Hypothalamus (tissue), 51 donors: ENCODE results near the gene TUBA1C.

ENCODE experiments used
- DNase-seq, 51 donors: peaks; one replicate each; lab custom pipeline; 2025; lab: John Stamatoyannopoulos, UW

Gene TUBA1C

GRCh38 chr12:49264873-49265792 is at the start of gene TUBA1C:
Gene TUBA1C, plus strand, starts transcription at chr12:49265082. Its CDS starts 100 bp downstream, at chr12:49265182.
- DNase-seq: peak in 40 of 51 donors; percentile 6 to 82 (median 38)

- no peak for DNase-seq
Observed at GRCh38 chr12:49219417-49220026, 45.4 kb upstream of the TUBA1C start.

GRCh38 chr12:49220972-49221371 is 43.9 kb upstream of the TUBA1C start:
- no peak for DNase-seq

GRCh38 chr12:49223122-49223521 is 41.8 kb upstream of the TUBA1C start:
- DNase-seq: no peak

- peak in 1 of 51 donors; percentile 24 for DNase-seq
Observed at GRCh38 chr12:49223590-49224369, 41.1 kb upstream of the TUBA1C start.

GRCh38 chr12:49225576-49226166 is 39.2 kb upstream of the TUBA1C start:
- DNase-seq: no peak

- DNase-seq: peak in 1 of 51 donors; percentile 35
Observed at GRCh38 chr12:49227713-49228112, 37.2 kb upstream of the TUBA1C start.

GRCh38 chr12:49228653-49229052 is 36.2 kb upstream of the TUBA1C start:
- no peak for DNase-seq

GRCh38 chr12:49230176-49230804 is 34.6 kb upstream of the TUBA1C start:
- DNase-seq: no peak

GRCh38 chr12:49230805-49231194 is 34.1 kb upstream of the TUBA1C start:
- DNase-seq: no peak

GRCh38 chr12:49231878-49232655 is 32.8 kb upstream of the TUBA1C start:
- DNase-seq: peak in 5 of 51 donors; percentile 9 to 62 (median 14)

- DNase-seq: peak in 47 of 51 donors; percentile 21 to 88 (median 60)
Observed at GRCh38 chr12:49232940-49233841, 31.7 kb upstream of the TUBA1C start.

GRCh38 chr12:49233842-49234526 is 30.9 kb upstream of the TUBA1C start:
- peak in 45 of 51 donors; percentile 23 to 92 (median 66) for DNase-seq

- DNase-seq: no peak
Observed at GRCh38 chr12:49236423-49236822, 28.5 kb upstream of the TUBA1C start.

- DNase-seq: no peak
Observed at GRCh38 chr12:49243631-49244030, 21.3 kb upstream of the TUBA1C start.

- no peak for DNase-seq
Observed at GRCh38 chr12:49244176-49244575, 20.7 kb upstream of the TUBA1C start.

GRCh38 chr12:49251357-49251756 is 13.5 kb upstream of the TUBA1C start:
- no peak for DNase-seq
